Natural killer cell (primary cell): ENCODE results near the gene ZNF878. TPM values are rescaled to one million over a fixed set of nuclear protein-coding genes. Genes with fewer than 3 reads are reported as not detected.

Experiments
- ATAC-seq, 3 donors: fragments of 150-1000 bp in 2 of 3; fragments of 200-7000 bp in 1 of 3; cut with Tn5 transposase; 1 replicate in 1 of 3; 2 replicates in 2 of 3; pipeline ENCODE4 v1.10.0; 2021; ENCODE audit warnings: mild to moderate bottlenecking in 2 of 3, moderate library complexity in 2 of 3
- DNase-seq, 2 donors: peaks; one replicate each; pipeline versions ENCODE4 v3.0.0 to v3.0.0-alpha.2; 2013 to 2021; ENCODE audit warnings: mixed read lengths in 1 of 2
- H3K27ac ChIP-seq: one replicate; pipeline ENCODE4 v1.5.1; 2013; ENCODE audit warnings: mild to moderate bottlenecking, low read length
- H3K27me3 ChIP-seq: one replicate; pipeline ENCODE4 v1.6.1; 2013; ENCODE audit warnings: low read length; ENCODE audit not compliant: control insufficient read depth, insufficient read depth
- H3K36me3 ChIP-seq: one replicate; pipeline ENCODE4 v1.6.1; 2013; ENCODE audit warnings: low read length; ENCODE audit not compliant: control insufficient read depth, insufficient read depth
- H3K4me1 ChIP-seq: one replicate; pipeline ENCODE4 v1.6.1; 2013; ENCODE audit warnings: low read length; ENCODE audit not compliant: control insufficient read depth, insufficient read depth
- H3K4me3 ChIP-seq: one replicate; pipeline ENCODE4 v1.5.1; 2013; ENCODE audit warnings: low read length
- H3K9me3 ChIP-seq: one replicate; pipeline ENCODE4 v1.6.1; 2013; ENCODE audit warnings: low read length; ENCODE audit not compliant: control insufficient read depth, insufficient read depth
- H3K27ac Mint-ChIP-seq, 2 donors: one replicate each; pipeline ENCODE4 v1.8.0; 2022; ENCODE audit warnings: mild to moderate bottlenecking in 2 of 2, mixed read lengths in 2 of 2, moderate library complexity in 1 of 2
- H3K27me3 Mint-ChIP-seq, 2 donors: one replicate each; pipeline ENCODE4 v1.8.0; 2022; ENCODE audit warnings: low read depth in 2 of 2, mixed read lengths in 2 of 2
- H3K36me3 Mint-ChIP-seq: one replicate; pipeline ENCODE4 v1.8.0; 2022; ENCODE audit warnings: mixed read lengths
- H3K4me1 Mint-ChIP-seq, 2 donors: one replicate each; pipeline ENCODE4 v1.8.0; 2022; ENCODE audit warnings: mixed read lengths in 2 of 2
- H3K4me3 Mint-ChIP-seq: one replicate; pipeline ENCODE4 v1.8.0; 2022; ENCODE audit warnings: mild to moderate bottlenecking, moderate library complexity, mixed read lengths
- H3K9me3 Mint-ChIP-seq, 2 donors: one replicate each; pipeline ENCODE4 v1.8.0; 2022; ENCODE audit warnings: mixed read lengths in 2 of 2
- CTCF ChIP-seq: fragments of 200-600 bp; IDR thresholded peaks from one replicate; pipeline ENCODE4 v1.8.0; 2022; ENCODE audit warnings: antibody characterized with exemption
- WGBS: methylation state at CpG from one replicate; pipeline ENCODE4 v1.1.7; 2013; ENCODE audit warnings: missing lambda C conversion rate; ENCODE audit not compliant: insufficient coverage; 5-methylcytosine and 5-hydroxymethylcytosine counted together
- intact Hi-C: fragments of 100-400 bp; cut with micrococcal nuclease; formaldehyde crosslinking; loops from one replicate; pipeline ENCODE4 v1.14.2; 2022
- total RNA-seq, 4 donors: library from RNA; stranded (reverse); fragments of 120-200 nt in 1 of 4; gene quantifications; one replicate each; pipeline versions ENCODE4 v1.2.3 to v1.2.4, GENCODE V29; 2013 to 2022

Gene ZNF878
- under 1 TPM in 2 of 3 donors, not detected in 1; 0.20 to 0.54 TPM for total RNA-seq
- 0.20 TPM for total RNA-seq (2013)

GRCh38 chr19:12052497-12053169 is at the start of gene ZNF878:
TSS of gene ZNF878 (minus strand) at chr19:12052961. CDS start at chr19:12052801, 160 bp downstream.
- no peaks in the 10 kb centered on the region for H3K9me3 ChIP-seq
- Mint-ChIP-seq H3K4me1 (peaks cover 12% of the 10 kb centered on the region in 2 donors), H3K4me3 (peak within 1 kb of the TSS; percentile 93), H3K27ac (peak within 1 kb of the TSS in 1 of 2 donors; percentile 60), H3K27me3 (peaks cover 7 to 8% of the 10 kb centered on the region in 2 donors), H3K36me3 (no peaks in the 10 kb centered on the region), H3K9me3 (no peaks in the 10 kb centered on the region)
- WGBS: under 1% methylated on average over 46 of the region's 46 CpGs
- DNase-seq: peak; percentile 43 to 57
- H3K4me1 ChIP-seq: peaks cover 14% of the 10 kb centered on the region
- no peak for TF ChIP-seq CTCF
- no peaks in the 10 kb centered on the region for H3K36me3 ChIP-seq
- peak; percentile 81 to 88 (median 83) for ATAC-seq
- intact Hi-C loops: no loop called here
- H3K27me3 ChIP-seq: no peaks in the 10 kb centered on the region
- H3K4me3 ChIP-seq: peak within 1 kb of the TSS; percentile 59
- H3K27ac ChIP-seq: no peak within 1 kb of the TSS

- Mint-ChIP-seq H3K36me3 (no peaks in the 10 kb centered on the region), H3K27me3 (no peaks in the 10 kb centered on the region), H3K4me3 (no peak overlapping the region), H3K27ac (no peak overlapping the region), H3K4me1 (peaks cover 4% of the 10 kb centered on the region in 2 donors), H3K9me3 (no peaks in the 10 kb centered on the region)
- DNase-seq (no peak), ATAC-seq (no peak)
- intact Hi-C loops: no loop called here
- Histone ChIP-seq H3K9me3 (no peaks in the 10 kb centered on the region), H3K36me3 (no peaks in the 10 kb centered on the region), H3K4me1 (peaks cover 3% of the 10 kb centered on the region), H3K4me3 (no peak overlapping the region), H3K27me3 (no peaks in the 10 kb centered on the region), H3K27ac (no peak overlapping the region)
- TF ChIP-seq CTCF: no peak
- 94% methylated on average over 7 of the region's 9 CpGs for WGBS
Observed at GRCh38 chr19:12098040-12098439, 45.3 kb upstream of the ZNF878 start.

- Histone ChIP-seq H3K27me3 (no peaks in the 10 kb centered on the region), H3K27ac (no peak overlapping the region), H3K9me3 (no peaks in the 10 kb centered on the region), H3K36me3 (no peaks in the 10 kb centered on the region), H3K4me1 (peaks cover 15% of the 10 kb centered on the region), H3K4me3 (no peak overlapping the region)
- H3K4me1 Mint-ChIP-seq: peaks cover 11 to 12% of the 10 kb centered on the region in 2 donors
- no peak overlapping the region for H3K4me3 Mint-ChIP-seq
- no peaks in the 10 kb centered on the region for H3K27me3 Mint-ChIP-seq
- DNase-seq: no peak
- no peaks in the 10 kb centered on the region for H3K9me3 Mint-ChIP-seq
- H3K36me3 Mint-ChIP-seq: no peaks in the 10 kb centered on the region
- WGBS: 100% methylated on average over 3 of the region's 4 CpGs
- no peak overlapping the region for H3K27ac Mint-ChIP-seq
- intact Hi-C loops: no loop called here
- no peak for ATAC-seq
- no peak for TF ChIP-seq CTCF
Observed at GRCh38 chr19:12095111-12095790, 42.5 kb upstream of the ZNF878 start.
